Measurements from ENCODE around the gene ONECUT2.

Gene ONECUT2

GRCh38 chr18:57527556-57528229 lies 92.5 kb downstream of the ONECUT2 start:
- DNase-seq (ENCODE audit: low read depth in 2 of 2) = no peak

GRCh38 chr18:57529151-57529550 lies 94.0 kb downstream of the ONECUT2 start:
- DNase-seq (ENCODE audit: low read depth in 2 of 2) = no peak

GRCh38 chr18:57533006-57533867 lies 98.1 kb downstream of the ONECUT2 start:
- no peak for DNase-seq (ENCODE audit: low read depth in 2 of 2)

GRCh38 chr18:57533868-57534510 lies 98.8 kb downstream of the ONECUT2 start:
- DNase-seq (ENCODE audit: low read depth in 2 of 2) = no peak

GRCh38 chr18:57534511-57534909 lies 99.3 kb downstream of the ONECUT2 start:
- no peak for DNase-seq (ENCODE audit: low read depth in 2 of 2)

GRCh38 chr18:57538614-57539013 lies 103.4 kb downstream of the ONECUT2 start:
- no peak for DNase-seq (ENCODE audit: low read depth in 2 of 2)

- DNase-seq (ENCODE audit: low read depth in 2 of 2) = no peak
Observed at GRCh38 chr18:57539702-57540101, 104.5 kb downstream of the ONECUT2 start.
